GM15510 (cell line): ENCODE measurements around the gene XXYLT1.

ENCODE experiments used
- POLR2A ChIP-seq: IDR thresholded peaks from 3 replicates; pipeline ENCODE4 v1.6.1; 2011; ENCODE audit warnings: borderline replicate concordance; ENCODE audit not compliant: insufficient read length; ENCODE audit errors: extremely low read depth

XXYLT1 gene

DNA sequence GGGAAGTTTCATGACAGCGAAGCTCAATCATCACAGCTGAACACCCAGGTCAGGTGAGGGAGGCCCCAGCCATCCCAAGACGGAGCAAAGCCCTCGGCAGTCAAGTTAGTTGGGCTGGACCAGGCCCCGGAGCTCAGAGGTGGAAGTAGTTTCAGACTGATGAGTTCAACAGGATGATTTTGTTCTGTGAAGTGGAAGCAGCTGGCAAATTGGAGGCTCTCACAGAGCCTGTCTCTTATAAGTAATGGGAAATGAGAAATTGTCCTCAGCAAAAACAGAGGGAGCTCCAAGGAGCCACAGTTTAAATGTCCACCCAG lies 245.1 kb downstream of the XXYLT1 start:
- TF ChIP-seq POLR2A: no peak

DNA sequence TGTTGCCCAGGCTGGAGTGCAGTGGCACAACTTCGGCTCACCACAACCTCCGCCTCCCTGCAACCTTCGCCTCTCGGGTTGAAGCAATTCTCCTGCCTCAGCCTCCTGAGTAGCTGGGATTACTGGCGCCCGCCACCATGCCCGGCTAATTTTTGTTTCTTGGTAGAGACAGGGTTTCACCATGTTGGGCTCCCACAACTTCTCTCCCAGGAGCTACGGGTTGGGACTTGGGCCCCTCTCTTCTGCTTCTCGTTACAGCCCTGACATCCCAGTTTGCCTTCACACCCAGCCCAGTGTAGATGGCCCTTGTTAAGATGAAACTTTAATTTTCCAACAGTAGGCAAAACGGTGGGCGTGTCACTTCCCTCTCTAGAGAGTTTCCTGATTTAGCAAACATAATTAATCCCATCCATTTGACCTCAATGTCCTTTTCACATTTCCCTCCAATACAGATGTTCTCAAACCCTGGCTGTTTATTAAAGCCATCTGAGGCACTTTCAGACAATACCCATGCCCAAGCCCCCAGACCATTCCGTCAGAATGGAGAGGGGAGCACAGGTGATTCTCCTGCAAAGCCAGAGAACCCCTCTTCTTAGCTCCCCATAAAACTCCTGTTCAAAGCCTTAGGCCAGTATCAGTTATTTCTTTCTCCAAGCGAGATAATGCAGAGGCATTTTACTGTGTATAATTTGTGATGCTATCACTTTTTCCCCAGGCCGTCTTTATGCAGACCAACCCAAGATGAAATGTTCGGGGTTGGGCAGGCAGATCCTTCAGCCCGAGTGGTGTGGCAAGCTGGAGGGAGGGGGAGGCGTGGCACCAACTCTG lies 245.7 kb downstream of the XXYLT1 start:
- no peak for TF ChIP-seq POLR2A

DNA sequence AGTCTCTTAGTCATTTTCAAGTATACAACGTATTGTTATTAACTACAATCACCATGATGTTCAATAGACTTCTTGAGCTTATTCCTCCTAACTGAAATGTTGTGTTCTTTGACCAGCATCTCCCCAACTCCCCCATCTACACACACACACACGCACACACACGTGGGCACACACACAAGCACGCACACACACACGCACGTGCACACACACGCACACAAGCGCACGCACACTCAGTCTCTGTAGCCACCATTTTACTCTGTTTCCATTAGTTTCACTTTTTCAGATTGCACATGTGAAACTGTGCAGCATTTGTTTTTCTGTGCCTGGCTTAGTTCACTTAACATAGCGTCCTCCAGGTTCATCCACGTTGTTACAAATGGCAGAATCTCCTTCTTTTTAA lies 247.0 kb downstream of the XXYLT1 start:
- TF ChIP-seq POLR2A: no peak

DNA sequence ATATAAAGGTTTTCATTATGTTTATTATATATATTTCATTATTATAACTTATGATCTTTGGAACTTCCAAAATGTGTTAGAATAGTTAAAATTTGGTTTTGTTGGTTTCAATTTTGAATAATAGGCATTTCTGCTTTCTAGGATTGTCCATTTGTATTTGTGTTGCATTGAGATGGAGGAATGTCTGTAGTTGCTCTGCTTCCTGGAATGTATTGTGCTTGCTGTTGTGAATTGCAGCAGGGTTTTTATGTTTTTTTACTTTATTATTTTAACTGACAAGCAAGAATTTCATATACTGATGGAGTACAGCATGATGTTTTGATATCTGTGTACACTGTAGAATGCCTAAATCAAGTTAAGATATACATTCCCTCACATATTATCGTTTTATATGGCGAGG lies 247.4 kb downstream of the XXYLT1 start:
- no peak for TF ChIP-seq POLR2A

DNA sequence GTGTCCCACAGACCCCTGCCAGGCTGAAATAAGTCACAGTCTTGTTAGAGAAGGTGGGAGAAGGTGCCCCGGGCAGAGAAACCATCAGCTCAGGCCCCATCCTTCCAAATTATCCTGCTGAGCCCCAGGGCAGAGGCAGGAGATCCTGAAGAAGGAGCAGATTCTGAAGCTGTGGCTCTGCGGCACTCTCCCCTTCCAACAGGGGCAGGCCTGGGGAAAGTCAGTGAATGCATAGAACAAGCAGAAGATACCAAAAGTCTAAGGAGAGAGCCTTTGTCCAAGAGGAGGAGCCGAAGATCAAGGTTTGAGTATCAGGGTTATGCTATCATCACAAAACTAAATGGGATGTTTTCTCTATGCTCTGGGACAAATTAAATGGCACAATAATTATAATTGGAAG lies 249.3 kb downstream of the XXYLT1 start:
- no peak for TF ChIP-seq POLR2A

DNA sequence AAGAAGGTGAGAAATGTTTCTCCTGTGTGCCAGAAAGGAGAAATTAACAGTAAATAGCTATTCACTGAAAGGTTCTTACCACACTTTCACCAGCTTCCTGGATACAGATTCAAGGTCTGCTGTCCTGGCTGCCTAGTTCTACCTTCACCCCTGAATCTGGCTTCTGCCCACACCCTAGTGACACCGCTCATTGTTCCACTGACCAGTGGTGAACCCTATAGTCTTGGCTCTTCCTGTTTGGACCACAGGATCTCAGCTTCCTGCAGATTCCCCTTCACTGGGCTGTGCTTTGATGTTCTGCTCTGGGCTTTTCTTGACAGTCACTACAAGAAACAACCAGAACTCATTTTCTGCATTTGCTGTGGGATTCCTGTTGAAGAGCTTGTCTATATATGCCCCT lies 250.0 kb downstream of the XXYLT1 start:
- TF ChIP-seq POLR2A: no peak

DNA sequence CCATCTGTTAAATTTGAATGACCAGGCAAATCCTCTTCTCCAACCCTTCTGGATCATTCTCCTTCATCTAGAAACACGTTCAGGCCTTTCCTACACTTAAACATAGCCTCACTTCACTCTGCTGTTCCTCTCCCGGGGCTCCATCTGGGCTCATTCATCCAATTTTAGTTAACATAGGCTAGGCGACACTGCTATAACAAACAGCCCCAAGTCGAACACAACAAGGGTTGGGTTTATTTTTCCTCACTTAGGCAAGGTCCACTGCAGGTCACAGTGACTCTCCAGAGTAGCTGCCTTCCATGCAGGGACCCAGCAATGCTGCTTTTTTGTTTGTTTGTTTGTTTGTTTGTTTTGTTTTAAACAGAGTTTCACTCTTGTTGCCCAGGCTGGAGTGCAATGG lies 250.8 kb downstream of the XXYLT1 start:
- TF ChIP-seq POLR2A: no peak

DNA sequence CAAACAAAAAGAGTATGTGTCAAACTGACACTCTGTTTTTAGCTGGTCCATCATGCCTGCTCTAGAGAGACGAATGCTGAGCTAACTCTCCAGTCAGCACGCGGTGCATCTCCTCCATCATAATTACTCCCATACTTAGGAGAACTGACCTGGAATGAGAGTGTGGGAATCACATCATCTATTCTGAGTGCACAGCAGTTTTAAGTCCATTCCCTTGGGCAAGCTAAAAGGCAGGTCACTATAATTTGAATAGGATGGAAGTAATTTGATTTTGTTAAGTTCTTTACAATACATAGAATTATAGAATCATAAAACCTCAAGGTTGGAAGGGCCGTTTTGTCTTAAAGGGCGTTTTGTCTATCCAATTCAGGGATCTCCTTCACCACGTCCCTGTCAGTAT lies 251.6 kb downstream of the XXYLT1 start:
- TF ChIP-seq POLR2A: no peak
